ENCODE data around the gene CACNA1H. TPM values are rescaled to one million over a fixed set of nuclear protein-coding genes. Genes with fewer than 3 reads are reported as not detected.

Gene CACNA1H
- total RNA-seq (2014; rRNA removed; shearing (Covaris generic)), result 3.9 and 4.2 TPM in 2 replicates
- 4.4 and 10.0 TPM in 2 replicates for polyA plus RNA-seq (2014; cell fraction: nucleus; rRNA removed)

DNA sequence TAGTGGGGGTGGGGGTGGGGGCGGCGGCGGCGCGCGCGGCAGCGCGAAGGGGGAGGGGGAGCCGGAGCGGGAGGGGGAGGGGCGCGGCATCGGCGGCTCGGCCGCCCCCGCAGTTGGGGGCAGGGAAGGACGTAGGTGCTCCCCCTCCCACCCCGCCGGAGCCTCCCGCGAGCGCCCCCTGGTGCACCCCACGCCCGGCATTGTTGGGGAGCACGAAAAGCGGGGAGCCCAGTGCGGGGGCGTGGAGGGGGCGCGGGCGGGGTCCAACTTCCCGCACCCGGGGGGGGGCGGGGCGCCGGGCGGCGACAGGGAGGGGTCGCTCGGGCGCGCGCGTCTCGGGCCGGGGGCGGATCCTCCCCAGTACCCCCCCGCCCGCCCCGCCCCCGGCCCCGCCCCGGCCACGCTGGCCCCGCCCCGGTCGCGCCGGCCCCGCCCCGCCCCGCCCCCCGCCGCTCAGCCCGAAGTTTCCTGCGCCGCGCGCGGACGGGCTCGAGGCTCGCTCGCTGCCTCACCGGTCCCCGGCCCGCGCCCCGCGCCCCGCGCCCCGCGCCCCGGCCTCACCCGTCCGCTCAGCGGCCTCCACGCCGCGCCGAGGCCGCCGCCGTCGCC lies at the start of gene CACNA1H:
Gene CACNA1H, plus strand, starts transcription at position 456 of the 609 bp plus-strand sequence. CDS start 632 bp downstream, outside the sequence.
- DNase-seq (ENCODE audit: extremely low read depth, low read depth), result peak; percentile 23

DNA sequence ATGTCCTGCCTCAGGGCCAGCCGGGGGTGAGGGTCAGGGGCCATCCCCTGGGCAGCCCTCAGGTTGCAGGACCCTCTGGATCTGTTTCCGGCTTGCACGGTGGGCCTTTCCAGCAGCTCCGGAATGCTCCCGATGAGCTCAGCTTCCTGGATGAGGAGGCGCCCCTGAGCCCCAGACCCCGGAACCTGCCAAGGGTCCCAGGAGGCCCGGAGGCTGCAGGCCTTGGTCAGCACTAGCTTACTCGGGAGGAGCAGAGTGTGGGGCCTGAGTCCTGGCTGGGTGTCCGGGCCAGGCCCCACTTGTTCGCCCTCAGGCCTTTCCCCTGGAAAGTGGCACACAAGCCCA lies 49.3 kb upstream of the CACNA1H start:
- DNase-seq (ENCODE audit: extremely low read depth, low read depth), result no peak

DNA sequence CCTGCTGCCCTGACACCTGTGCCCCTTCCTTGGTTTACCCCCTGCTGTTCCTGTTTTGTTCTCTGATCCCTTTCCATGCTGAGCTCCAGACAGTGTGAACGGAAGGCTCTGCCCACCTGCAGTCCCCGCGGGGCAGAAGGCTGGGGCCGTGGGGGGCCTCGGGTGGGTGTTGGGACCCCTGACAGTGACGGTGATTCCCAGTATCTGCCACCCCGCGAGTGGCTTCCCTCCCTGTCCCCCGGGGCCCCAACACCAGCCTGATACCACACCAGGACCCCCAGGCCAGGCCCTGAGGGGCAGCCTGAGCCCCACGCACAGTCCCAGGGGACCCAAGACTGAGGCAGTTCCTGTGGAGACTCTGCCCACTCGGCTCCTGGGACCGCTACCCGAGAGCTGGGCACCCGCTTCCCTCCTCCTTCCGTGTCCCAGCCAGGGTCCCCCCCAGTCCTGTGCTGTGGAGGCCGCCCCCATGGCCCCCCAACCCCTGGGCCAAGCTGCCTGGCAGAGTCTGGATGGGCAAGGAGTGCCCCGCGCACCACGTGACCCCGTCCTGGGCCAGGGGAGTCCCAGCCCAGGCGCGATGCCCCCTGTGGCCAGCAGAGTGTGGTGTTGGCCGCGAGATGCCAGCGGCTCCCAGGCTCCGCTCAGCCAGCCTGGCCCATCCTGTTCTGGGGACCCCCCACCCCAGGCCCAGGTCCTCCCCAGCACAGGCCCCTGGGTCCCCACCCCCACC lies 46.9 kb upstream of the CACNA1H start:
- DNase-seq (ENCODE audit: extremely low read depth, low read depth), result peak; percentile 71

DNA sequence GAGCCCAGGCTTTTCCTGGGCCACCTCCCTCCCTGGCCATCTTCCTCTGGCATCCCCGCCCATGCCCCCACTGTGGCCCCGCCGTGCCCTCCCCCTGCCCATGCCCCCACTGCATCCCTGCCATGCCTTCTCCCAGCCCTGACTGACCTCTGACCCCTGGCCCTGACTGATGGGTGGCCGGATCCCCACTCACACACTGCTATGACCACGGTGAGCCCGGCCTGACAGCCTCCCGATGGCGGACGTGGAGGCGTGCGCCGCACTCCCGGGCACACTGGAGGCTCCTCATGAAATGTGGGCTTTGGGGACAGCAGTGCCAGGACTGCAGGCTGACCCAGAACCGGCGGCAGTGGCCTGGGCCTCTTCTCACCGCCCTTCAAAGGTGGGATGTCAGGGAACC lies 46.2 kb upstream of the CACNA1H start:
- DNase-seq (ENCODE audit: extremely low read depth, low read depth), result no peak

DNA sequence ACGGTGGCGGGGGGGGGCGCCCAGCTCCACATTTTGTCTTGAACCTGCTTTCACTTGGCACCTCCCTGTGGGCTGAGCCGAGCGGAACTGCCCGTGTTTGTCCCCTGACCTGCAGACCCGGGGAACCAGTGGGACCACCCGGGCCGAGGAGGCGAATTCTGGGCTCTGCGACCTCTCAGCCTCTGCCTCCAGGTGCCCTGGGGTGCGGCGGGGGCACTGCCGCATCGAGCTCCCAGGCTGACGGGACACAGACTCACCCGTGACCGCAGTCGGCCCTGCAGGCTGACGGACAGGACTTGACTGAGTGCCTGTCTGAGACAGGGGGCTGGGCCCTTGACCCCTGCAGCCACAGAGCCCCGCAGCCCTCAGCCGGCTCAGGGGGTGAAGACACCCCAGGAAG lies 45.8 kb upstream of the CACNA1H start:
- no peak for DNase-seq (ENCODE audit: extremely low read depth, low read depth)

DNA sequence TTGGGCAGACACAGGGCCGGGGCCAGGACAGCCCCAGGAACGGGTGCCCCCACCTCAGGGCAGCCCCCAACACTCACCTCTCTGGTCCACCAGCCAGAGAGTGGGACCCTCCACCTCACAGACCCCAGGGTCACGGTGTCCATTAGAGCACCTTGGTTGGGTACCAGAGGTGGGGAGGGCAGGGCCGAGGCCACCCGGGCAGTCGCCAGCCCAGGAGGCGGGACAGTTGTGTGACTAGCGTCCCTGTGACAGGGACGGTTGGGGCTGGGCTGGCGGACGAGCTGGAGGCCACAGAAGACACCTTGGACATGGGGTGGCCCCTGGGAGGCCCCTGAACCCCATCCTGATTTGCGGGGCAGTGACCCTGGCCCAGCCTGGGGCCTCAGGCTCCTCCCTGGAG lies 45.2 kb upstream of the CACNA1H start:
- no peak for DNase-seq (ENCODE audit: extremely low read depth, low read depth)

DNA sequence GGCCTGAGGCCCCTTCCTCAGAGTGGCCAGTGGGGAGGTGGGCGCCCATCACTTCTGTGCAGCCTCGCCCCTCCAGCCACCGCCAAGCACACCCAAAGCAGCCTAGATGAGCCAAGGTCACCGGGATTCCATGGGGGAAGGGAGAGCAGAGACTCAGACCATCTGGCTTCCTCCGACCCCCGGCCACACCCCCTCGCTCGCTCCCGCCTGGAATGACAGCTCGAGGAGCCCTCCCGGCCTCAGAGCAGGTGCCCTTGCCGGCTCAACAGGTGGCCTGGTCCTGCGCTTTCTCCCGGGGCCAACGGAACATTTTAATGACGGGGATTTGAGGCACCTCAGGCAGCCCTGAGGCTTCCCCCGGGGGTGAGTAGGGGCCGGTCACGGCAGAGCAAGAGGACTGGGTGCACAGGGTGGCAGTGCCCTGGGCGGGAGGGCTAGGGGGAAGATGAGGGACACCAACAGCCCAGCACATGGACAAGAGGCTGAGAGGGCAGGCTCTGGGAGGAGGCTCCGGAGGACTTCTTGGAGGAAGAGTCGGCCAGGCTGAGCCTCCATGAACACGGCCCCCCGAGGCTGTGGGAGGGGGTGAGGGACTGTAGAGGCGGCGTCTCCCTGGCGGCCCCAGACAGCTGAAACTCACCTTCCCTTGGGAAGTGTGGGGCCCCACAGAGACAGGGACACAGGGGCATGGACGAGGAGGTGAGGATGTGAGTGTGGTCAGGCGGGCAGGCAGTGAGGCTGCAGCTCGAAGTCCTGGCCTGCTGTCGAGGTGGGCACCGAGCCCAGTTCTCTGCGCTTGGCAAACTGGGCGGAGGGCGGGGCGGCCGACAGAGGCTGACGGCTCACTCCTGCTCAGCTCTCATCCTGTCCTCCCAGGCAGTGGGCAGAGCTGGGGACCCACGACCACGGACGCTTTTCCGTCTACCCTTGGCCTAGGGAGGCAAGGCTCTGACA lies 44.3 kb upstream of the CACNA1H start:
- DNase-seq (ENCODE audit: extremely low read depth, low read depth), result no peak

DNA sequence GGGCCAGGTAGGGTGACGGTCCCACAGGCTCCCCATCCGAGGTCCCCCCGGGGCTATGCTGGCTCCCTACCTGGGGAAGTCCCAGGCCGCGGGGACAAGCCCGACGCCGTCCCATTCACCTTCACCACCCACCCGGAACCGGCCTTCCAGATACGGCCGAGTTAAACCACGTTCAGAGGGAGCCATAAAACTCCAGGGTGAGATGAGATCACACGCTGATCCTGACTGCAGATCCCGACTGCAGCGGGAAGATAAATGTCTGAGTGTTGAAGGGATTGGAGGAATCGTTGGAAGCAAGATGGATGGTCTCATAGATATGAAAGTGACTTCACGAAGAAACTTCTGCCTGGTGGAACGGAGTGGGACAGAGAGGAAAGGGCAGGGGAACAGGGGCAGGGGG lies 43.3 kb upstream of the CACNA1H start:
- DNase-seq (ENCODE audit: extremely low read depth, low read depth), result no peak

DNA sequence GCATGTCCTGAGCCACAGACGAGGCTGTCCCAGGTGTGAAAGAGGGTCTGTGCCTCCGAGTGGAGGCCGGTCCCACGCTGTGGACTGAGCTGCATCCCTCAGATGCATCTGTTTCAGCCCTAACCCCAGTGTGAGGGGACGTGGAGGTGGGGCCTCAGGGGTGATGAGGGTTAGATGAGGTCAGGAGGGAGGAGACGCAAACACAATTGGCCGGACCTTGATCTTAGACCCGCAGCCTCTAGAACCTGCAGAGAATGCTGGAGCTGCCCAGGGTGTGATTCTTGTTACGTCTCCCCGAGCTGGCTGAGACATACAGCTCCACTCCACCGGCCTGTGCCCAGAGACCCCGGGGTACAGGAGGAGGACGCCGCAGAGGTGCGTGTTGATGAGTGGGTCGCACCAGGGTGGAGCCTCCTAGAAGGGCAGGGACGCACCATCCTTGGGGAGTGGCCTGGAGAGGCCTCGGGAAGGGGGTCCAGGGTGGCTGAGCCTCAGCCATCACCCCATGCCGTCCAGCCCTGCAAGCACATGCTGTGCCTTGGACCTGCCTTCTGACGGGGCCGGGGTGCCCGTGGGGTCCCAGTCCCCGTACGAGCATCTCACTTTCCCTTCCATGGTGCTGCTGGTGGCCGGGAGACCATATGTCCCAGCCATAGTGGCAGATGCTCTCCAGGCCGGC lies 40.3 kb upstream of the CACNA1H start:
- DNase-seq (ENCODE audit: extremely low read depth, low read depth), result no peak

DNA sequence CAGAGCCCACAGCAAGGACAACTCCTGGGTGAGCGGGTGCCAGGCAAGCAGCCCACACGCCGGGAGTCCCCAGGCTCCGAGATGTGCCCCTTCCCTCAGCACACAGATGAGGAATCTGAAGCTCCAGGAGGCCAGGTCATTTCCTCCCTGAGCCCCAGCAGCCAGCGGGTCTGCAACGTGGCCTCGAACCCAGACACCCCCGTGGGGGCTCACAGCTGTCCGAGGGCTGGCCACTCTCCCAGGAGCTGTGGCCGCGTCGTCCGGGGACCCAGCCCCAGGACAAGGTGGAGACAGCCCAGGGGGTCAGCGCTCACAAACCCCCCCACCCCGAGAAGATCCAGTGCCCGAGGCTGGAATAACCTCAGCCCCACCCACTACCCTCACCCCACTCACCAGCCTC lies 39.4 kb upstream of the CACNA1H start:
- DNase-seq (ENCODE audit: extremely low read depth, low read depth), result no peak

DNA sequence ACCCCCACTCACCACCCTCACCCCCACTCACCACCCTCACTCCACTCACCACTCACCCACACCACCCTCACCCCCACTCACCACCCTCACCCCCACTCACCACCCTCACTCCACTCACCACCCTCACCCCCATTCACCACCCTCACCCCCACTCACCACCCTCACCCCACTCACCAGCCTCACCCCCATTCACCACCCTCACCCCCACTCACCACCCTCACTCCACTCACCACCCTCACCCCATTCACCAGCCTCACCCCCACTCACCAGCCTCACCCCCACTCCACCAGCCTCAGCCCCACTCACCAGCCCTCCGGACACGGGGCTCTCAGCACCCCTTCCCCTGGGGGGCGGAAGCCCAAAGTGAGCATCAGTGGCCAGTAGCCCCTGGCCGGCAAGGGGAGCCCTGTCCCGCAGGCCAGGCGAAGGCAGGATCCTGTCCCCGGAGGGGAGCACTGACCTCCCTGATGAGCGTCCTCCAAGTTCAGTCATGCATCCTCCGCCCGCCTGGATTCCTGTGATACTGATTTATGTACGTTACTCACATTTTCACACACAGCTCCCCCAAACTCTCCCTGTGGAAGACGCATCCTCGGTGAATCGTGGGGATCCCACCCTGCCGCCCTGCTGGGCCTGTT lies 38.9 kb upstream of the CACNA1H start:
- no peak for DNase-seq (ENCODE audit: extremely low read depth, low read depth)

DNA sequence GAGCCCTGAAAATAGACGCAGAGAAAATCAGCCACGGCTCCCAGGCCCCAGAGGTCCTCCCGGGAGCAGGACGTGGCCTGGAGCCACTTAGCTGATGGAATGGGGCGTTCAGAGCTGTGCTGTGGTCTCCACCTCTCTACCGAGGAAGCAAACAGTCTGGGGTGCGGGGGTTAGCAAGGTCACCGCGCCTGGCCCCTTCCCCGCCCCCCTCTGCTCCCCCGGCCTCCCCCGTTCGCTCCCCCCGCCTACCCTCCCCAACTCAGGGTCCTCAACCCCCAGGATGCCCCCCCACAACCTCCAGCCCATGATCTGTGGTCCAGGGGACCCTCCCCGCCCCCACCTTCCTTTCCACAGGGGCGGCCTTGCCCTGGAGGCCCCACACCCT lies 36.2 kb upstream of the CACNA1H start:
- no peak for DNase-seq (ENCODE audit: extremely low read depth, low read depth)

DNA sequence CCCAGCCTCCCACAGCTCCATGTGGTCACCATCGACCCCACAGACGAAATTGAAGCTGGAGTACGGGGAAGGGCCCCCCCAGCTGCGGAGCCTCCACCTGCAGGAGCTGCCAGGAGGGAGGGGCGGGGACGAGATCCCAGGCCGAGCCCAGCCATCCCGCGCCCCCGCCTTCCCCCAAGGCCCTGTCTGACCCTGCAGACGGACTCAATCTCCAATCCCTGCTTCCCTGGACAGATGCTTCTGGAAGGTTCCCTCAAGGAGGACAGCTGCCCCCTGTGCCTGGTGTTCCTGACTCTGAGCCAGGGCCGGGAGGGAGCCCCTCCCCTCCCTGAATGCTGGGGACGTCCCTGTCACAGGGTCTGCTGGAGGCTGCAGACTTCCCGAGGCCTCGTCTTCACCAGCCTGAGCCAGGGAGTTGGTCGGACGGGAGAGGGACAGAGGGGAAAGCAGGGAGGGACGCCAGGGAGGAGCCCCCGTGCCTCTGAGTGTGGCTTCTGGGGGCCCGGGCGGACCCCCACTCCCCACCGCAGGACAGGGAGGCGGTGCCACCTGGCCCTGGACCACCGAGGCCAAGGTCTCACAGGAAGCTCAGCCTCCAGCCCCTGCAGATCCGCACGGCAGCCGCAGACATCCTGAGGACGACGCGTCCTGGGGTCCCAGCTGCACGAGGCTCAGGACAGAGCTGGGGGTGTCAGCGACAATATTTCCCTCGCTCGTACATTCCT lies 35.6 kb upstream of the CACNA1H start:
- DNase-seq (ENCODE audit: extremely low read depth, low read depth), result no peak

DNA sequence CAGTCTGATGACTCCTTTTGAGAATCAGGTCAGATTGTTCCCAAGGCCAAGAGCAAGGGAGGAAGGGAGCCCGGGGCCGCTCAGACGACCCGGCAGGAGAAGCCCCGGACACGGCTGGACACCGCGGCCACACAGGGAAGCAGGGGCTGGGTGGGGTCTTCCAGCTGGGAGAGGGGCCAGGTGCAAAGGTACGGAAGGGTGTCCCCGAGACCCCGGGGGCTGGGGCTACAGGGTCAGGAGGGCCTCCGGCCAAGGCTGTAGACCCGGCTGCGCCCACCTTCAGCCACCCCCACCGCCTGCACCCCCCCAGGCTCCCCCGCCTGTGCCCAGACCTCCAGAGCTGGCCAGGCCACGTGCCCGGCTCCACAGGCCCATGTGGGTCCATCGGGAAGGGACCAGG lies 35.0 kb upstream of the CACNA1H start:
- DNase-seq (ENCODE audit: extremely low read depth, low read depth), result no peak

DNA sequence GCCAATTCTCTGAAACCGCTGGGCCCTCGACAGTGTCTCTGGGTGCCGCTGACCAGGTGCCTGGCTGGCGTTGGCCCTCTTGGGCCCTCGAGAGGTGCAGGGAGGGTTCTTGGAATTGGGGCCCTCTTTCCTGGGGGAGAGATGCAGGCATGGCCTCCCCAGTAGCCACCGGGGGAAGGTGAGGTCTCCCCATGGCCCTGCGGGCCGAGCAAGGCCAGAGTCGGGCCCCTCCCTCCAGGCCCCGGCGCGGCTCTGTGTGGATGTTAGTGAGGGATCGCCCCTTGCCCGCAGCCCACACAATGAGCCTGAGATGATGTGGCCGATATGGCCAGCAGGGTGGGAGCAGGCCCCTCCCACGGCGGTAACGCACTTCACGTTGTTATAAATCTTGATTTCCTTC lies 33.8 kb upstream of the CACNA1H start:
- DNase-seq (ENCODE audit: extremely low read depth, low read depth), result no peak

DNA sequence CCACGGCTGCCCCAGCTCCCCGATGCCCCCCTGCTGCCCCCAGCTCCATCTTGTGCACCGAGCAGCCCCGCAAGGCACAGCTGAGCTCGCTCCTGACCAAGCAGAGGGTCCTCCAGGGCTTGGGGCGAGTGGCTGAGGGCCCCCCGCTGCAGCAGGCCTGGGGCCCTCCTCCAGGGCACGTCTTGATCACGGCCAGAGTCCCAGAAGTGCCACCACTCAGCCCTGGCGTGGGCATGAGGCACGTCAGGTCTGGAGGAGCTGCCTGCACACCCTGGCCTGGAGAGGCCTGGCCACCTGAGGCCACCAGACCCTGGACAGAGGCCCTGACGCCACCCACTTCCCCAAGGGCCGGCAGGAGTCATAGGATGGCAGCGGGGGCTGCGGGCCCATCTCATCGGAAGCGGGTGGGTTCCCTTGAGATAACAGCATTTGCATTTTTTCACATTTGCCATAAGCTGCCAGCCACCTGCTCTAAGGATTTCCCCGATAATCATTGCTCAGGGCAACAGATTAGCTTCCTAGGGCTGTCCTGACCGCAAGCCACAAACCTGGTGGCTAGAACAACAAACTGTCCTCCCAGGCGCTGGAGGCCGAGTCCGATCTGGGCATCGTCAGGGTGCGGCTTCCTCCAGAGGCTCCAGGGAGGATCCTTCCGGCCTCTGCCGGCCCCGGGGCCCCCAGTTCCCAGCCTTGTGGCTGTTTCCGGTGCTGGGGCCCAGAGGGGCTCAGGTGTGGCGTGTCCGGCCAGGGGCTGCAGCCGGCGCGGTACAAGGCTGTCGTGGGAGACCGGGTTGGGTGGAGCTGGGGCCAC lies 32.9 kb upstream of the CACNA1H start:
- no peak for DNase-seq (ENCODE audit: extremely low read depth, low read depth)

DNA sequence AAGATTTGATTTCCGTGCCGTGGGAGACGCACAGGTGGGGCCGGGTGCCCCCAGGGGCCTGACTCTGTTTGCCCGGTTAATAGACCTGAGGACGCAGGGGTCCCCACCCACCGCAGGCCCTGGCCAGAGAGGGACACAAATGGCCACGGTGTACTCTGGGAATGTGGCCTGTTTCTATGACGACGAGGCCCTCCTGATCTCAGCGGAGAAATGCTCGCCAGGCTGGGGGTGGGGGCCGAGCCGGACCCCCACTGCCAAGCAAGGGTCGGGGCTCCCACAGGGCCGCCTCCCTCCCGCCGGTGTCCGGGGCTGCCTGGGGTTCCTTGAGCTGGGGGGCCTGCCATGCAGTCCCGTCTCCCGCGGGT lies 32.3 kb upstream of the CACNA1H start:
- DNase-seq (ENCODE audit: extremely low read depth, low read depth), result no peak

DNA sequence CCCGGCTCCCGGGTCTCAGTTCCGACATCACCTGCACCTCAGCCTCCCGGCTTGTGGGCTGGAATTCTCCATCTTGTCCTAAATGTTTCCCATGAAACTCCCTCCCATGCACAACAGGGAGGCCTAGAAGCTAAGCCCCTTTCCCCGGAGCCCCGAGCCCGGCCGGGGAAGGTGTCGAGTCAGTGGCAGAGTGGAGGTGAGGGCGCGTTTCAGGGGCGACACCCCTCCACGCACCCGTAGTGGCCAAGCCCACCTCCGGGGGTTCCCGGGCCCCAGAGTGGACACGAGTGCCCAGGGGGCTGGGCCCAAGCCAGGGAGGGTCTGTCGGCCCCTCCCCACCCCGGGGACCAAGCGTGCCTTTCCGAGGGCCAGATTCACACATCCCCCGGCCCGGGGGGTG lies 31.9 kb upstream of the CACNA1H start:
- DNase-seq (ENCODE audit: extremely low read depth, low read depth), result no peak
